HG02981 (cell line): ENCODE results near the gene COL25A1.
"Not testable (repeated sequence)": the region's sequence is repeated elsewhere in the genome, so short reads cannot be mapped to it uniquely, and the experiment has no call there.

ENCODE experiments used
- ATAC-seq: cut with Tn5 transposase; IDR thresholded peaks from one replicate; pipeline ENCODE4 v1.9.1; 2021; ENCODE audit warnings: mild to moderate bottlenecking, moderate library complexity; ENCODE audit not compliant: unreplicated experiment

Gene COL25A1

GRCh38 chr4:109072595-109072994 is 229.9 kb downstream of the COL25A1 start:
- no peak for ATAC-seq

DNA sequence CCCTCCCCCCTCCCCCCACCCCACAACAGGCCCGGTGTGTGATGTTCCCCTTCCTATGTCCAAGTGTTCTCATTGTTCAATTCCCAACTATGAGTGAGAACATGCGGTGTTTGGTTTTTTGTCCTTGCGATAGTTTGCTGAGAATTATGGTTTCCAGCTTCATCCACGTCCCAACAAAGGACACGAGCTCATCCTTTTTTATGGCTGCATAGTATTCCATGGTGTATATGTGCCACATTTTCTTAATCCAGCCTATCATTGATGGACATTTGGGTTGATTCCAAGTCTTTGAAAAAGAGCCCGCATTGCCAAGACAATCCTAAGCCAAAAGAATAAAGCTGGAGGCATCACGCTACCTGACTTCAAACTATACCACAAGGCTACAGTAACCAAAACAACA is 231.8 kb downstream of the COL25A1 start:
- ATAC-seq, result not testable (repeated sequence)

- no peak for ATAC-seq
These were observed 234.8 kb downstream of the COL25A1 start for GRCh38 chr4:109067508-109068235.

- ATAC-seq, result no peak
These were observed 237.5 kb downstream of the COL25A1 start for GRCh38 chr4:109065006-109065405.

GRCh38 chr4:109053257-109053656 is 249.2 kb downstream of the COL25A1 start:
- ATAC-seq, result no peak

- ATAC-seq, result no peak
These were observed 249.6 kb downstream of the COL25A1 start for GRCh38 chr4:109052821-109053220.

- ATAC-seq, result no peak
These were observed 251.4 kb downstream of the COL25A1 start for GRCh38 chr4:109051054-109051453.

- no peak for ATAC-seq
These were observed 252.5 kb downstream of the COL25A1 start for GRCh38 chr4:109049926-109050325.

- no peak for ATAC-seq
These were observed 255.8 kb downstream of the COL25A1 start for GRCh38 chr4:109046471-109047201.

- no peak for ATAC-seq
These were observed 258.0 kb downstream of the COL25A1 start for GRCh38 chr4:109044431-109044830.

DNA sequence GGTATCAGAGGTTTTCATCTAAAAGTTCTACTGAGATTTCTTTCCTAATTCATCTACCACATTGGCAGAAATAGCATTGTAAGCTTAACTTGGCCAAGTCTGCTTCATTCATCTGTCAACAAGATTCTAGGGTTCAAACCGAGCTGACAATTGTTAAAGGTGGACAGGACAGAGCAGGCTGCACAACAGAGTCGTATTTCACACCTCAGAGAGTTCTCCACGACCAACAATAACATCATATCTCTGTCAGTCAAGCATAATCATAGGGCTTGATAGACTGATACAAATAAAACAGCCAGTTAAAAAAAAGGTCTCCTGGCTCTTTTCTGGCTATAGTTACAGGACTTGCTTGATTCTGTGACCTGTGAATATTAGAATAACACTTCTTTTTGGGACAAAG is 259.2 kb downstream of the COL25A1 start:
- no peak for ATAC-seq

- ATAC-seq, result no peak
These were observed 260.7 kb downstream of the COL25A1 start for GRCh38 chr4:109041463-109042360.

DNA sequence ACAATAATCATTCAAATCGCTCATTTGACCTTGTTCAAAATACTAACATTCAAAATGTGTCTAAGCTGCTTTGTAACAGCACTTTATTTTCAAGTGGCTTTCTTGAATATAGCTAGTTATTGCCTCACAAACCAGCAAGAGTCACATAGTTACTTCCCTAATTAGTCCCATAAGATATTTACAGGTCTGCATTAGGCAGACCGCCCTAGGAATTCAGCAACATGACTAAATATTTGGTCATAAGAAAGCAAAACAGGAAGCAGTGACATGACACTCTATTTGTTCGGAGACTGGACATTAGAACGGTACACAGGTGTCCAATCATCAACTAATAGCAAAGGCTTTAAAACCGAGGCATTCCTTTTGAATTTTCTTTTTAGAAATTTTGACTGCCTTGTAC is 262.0 kb downstream of the COL25A1 start:
- ATAC-seq, result no peak

DNA sequence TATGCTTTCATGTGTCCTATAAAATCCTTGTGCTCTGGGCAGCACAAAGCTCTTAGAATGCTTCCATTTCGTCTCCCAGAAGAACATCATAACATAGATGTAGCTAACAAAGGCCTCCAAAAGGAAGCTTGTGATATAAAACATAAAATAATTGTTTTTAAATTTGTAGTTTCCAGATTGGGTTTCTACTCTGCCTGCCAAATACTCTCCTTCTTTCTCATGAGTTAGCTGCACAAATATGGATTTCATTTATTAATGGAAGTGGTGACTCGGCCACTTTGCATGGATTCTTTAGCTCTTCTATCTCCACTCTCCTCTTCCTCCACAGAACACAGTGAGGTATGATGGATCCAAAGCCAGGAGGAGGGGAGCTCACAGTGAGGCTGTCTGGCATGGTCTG is 265.4 kb downstream of the COL25A1 start:
- ATAC-seq, result no peak

DNA sequence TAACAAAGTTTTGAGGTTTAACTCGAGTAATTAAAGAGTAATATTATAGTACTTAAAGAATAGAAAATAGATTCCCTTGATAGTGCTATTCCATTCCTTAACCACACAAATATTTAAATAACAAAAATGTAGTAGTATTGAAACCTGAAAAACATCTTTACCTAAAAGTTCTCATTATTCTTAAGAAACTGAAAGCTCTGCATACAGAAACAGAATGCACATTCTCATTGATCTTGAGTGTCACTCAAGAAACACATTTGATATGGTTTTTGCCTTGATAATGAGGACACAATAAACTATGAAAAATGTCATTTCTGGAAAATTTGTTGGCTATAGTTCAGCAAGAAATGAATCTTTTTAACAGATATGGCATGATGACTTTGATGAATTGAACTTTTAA is 268.5 kb downstream of the COL25A1 start:
- ATAC-seq, result no peak

DNA sequence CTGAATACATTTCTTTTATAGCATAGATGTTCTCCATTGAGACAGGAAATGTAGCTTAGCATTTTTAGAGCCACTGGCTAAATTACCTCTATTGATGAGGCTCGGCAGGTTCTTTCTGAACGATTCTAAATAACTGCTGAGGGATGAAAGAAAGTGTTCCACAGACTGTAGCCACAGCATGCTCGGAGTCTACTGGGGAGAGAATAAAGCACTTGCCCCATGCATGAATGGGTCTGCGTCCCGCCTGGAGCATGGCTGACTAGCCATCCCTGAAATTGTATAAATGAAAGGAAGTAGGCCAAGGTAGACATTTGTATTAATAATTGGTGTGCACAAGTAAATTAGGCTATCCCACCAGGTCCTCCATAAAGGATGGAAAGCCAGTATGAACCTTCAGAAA is 269.8 kb downstream of the COL25A1 start:
- ATAC-seq, result no peak

DNA sequence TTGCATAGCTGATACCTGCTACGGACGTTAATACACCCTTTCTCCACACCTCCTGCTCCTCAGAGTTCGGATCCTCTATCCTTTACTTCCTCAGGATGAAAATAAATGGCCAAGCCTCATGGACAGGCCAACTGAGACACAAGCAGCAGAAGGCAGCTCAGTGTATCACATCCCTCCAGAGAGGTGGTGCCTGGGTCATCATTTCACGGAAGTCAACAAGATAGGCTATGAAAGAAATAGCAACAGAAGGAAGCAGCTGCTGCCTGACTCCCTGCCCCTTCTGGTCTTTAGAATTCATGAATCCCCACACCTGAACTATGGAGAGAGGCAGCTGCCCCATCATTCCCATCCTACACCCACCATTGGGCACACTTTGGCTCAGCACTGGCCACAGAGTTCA is 272.5 kb downstream of the COL25A1 start:
- no peak for ATAC-seq

- no peak for ATAC-seq
These were observed 275.4 kb downstream of the COL25A1 start for GRCh38 chr4:109027016-109027500.

DNA sequence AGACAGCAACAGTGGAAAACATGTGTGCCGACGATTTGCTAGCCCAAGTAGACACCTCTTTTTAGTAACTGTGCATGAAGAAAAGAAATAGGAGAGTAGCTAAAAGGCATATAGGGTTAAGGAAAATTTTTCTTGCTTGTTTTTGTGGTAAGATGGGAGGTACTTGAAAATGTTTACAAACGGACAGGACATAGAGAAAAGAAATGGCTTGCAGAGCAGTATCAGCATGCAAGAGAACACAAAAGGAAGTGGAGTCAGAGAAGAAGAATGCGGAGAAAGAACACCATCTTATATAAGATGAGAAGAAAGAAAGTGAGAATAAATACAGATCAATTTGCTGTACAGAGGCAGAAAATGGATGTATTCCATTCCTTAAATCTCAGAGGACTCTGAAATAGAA is 275.9 kb downstream of the COL25A1 start:
- no peak for ATAC-seq

DNA sequence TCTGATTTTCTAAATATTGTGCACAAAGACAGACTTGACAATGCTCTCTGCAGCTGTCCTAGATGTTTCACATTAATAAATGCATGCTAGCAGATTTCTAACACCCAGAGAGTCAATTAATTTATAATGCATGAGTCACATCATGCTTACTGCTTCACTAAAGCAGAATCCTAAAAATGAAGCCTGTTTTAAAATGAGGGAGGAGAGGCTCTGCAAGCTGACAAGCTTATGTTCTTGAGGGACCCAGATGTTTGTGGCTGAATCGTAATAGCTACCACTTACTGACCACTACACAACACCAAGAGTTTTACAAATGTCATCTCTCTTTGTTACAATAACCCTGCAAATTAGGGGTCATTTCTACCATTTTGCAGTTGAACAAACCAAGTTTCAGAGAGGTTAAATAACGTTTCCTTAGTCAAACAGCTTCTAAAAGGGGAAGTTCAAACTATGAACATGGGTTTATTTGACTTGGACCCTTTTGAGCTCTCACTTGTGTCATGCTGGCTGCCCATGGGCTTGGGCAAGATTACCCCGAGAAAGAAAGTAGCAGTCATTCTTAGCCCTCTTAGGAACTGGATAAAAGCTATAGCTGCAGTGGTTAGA is 276.9 kb downstream of the COL25A1 start:
- no peak for ATAC-seq

DNA sequence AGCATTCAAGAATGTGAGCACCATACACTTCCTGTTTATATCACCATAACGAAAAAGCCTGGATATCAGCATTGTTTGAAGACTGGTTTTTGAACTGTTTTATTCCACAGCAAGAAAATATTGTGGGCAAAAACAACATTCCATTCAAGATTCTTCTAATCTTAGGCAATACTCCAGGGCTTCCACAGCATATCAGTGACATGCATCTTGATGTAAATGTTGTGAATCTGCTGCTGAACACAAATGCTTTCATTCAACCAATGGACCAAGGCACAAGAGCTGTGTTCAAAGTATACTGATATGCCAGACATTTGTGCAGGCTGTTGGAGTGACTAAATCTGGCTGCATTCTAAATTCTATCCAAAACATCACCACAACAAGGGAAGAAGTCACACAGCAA is 279.5 kb downstream of the COL25A1 start:
- ATAC-seq, result no peak
